AG20443 (cell line): ENCODE measurements around the gene CRYGB.
A peak's percentile ranks its signal among the peaks of the same experiment; 100 is the strongest.

ENCODE experiments used
- DNase-seq: peaks from one replicate; pipeline ENCODE4 v3.0.0; 2012; ENCODE audit warnings: low spot score, mixed read lengths

The CRYGB gene

GRCh38 chr2:208146006-208146405 is at the start of gene CRYGB:
TSS of gene CRYGB (minus strand) at chr2:208146158. CDS start at chr2:208146120, 38 bp downstream.
- DNase-seq, result no peak

GRCh38 chr2:208195531-208195930 is 49.6 kb upstream of the CRYGB start:
- DNase-seq, result no peak

DNA sequence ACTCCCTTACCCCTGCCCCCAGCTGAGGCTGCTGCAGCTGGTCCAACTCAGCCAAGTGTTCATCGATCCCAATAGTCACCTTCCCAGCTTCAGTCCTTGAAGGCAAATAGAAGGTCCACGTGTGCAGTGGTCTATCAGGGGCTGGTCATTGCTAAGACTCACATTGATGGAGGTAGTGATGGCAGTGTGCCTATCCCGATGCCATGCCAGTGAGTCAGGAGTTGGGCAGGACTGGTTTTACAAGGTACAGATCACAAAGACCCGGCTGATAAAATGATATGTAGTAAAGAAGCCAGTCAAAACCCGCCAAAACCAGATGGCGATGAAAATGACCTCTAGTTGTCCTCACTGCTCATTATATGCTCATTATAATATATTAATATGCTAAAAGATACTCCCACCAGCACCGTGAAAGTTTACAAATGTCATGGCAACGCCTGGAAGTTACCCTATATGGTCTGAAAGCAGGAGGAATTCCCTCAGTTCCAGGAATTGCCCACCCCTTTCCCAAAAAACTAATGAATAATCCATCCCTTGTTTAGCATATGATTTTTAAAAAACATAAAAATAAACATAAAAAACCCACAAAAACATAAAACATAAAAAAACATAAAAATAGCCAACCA is 46.8 kb upstream of the CRYGB start:
- DNase-seq, result no peak

- no peak for DNase-seq
Measured at GRCh38 chr2:208189810-208190503, 44.0 kb upstream of the CRYGB start, which contains the start of gene C2orf80. TSS of gene C2orf80 (minus strand) at chr2:208190030. CDS start at chr2:208186986, 3,044 bp downstream.

- no peak for DNase-seq
Measured at GRCh38 chr2:208189069-208189809, 43.3 kb upstream of the CRYGB start.

DNA sequence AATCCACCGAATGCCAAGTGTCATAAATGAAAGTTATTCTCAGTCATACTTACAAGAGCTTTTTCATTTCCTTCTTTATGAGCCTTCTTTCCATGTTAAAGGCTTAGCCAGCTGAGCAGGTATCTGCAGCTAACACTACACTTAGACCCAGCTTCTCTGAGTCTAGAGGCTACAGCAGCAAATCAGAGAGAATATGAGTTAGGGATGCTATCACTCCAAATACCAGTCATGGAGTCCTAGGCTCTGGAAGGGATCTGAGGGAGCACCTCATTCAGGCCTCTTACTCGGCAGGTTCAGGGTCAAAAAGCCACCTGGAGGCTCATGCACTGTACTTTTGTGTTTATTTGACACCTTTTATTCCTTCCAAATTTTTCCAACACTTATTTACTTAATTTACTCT is 40.9 kb upstream of the CRYGB start:
- no peak for DNase-seq

GRCh38 chr2:208186465-208186864 is 40.5 kb upstream of the CRYGB start:
- no peak for DNase-seq

DNA sequence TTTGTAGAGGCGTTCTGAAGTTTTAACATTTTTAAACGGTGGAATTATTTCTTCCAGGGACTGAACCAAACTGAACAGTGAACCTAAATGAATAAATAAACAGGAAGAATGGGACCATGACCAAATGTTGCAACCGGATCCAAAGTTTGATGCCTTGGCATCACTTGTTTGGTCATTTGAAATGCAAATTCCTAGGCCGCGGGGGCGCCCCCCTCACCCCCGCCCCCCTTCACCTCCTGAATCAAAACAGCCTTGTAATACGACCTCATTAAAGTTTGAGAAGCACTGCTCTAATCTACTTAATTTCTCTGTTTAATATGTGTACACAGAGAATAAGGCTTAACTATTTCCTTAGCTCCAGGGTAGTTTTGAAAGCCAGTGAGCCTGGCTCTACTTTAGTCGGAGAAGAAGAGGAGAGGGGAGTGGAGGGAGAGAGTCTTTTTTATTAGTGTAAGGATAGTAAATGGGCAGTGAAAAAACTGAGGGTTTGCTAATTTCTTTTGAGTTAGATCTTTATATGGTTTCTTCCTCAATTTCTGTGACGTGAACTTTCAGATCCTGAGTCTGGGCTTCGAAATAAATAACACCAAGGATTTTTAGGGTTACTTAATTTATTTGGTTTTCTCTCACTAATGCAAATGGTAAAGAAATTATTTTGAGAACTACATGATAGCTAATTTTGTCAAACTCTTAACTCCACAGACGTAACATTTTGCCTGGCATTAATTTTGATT is 38.2 kb upstream of the CRYGB start:
- DNase-seq, result no peak

GRCh38 chr2:208183526-208183925 is 37.6 kb upstream of the CRYGB start:
- DNase-seq, result no peak

- DNase-seq, result no peak
Measured at GRCh38 chr2:208182835-208183234, 36.9 kb upstream of the CRYGB start.

DNA sequence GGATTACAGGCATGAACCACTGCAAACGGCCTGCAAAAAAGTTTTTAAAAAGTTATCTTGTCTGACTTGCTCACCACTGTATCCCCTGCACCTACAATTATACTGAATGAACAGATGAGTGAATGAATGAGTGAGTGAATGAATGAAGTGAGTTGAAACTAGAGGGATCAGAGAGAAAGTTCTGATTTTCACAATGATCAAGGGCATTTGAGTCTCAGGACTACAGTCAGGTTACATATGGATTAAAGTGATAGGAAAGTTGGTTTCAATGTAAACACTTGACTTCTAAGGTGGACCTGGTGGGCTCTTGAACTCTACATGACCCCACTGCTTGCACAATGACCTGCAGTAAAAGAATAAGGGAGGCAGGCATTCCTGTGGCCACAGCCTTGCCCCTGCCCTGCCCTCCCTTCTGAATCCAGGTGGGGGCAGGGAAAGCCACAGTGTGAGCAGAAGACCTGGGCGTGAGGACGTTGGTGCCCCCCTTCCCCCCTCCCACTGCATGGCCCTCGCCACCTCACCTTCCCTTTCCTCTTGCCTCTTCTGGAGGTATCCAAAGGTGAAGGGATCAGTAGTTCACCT is 33.2 kb upstream of the CRYGB start:
- no peak for DNase-seq

DNA sequence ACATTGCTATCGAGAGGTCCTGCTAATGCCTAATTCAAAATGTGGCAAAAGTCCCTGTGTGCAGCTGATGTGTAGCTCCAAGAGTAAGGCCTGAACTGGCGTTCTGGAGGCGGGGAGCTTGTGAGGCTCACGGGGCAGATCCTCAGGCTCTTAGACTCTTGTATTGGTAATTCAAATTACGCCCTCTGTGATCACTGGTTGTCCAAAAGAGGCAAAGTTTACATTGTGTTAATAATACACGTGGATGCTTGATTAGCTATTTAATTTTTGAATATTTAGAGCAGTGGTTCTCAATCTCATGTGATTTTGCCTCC is 29.8 kb upstream of the CRYGB start:
- no peak for DNase-seq

- DNase-seq, result peak; percentile 90
Measured at GRCh38 chr2:208175069-208175839, 29.3 kb upstream of the CRYGB start.

- DNase-seq, result no peak
Measured at GRCh38 chr2:208174144-208174543, 28.2 kb upstream of the CRYGB start.

- no peak for DNase-seq
Measured at GRCh38 chr2:208172125-208172524, 26.2 kb upstream of the CRYGB start.

DNA sequence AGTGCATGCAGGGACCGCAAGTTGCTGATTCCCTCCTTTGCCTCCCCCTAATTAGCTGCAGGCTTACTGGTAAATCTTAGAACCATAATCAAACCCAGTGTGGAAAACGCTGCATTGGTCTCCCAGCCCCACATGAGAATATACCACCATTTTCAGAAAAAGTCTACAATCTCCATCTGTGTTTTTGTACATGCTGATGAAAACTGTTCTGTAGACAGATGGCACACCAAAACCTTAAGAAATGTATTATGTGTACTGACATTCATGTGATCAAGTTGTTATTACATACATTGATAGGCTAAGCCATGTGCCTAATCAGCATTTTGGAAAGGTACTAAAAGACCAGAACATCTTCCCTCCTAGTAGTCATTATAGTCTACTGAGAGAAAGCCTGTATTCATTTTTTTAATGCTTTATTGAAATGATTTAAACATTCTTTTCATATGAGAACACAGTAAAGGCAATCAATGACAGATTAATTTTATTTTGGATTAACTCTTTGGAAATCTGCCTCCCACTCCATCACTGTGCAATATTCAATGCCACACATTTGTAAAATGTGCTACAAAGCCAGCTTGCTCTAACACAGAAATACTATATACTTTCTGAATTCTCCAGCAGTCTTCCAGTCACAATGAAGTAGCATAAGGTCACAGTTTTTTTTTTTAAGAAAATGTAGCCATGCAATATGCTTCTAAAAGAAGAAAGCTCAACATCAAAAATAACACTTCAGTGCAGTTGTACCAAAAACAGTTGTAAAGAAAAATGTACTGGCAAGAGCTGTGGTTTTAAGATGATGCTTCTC is 19.2 kb upstream of the CRYGB start:
- no peak for DNase-seq

- DNase-seq, result no peak
Measured at GRCh38 chr2:208163489-208163888, 17.5 kb upstream of the CRYGB start, which contains the start of gene CRYGA. TSS of gene CRYGA (minus strand) at chr2:208163589. CDS start at chr2:208163556, 33 bp downstream.

DNA sequence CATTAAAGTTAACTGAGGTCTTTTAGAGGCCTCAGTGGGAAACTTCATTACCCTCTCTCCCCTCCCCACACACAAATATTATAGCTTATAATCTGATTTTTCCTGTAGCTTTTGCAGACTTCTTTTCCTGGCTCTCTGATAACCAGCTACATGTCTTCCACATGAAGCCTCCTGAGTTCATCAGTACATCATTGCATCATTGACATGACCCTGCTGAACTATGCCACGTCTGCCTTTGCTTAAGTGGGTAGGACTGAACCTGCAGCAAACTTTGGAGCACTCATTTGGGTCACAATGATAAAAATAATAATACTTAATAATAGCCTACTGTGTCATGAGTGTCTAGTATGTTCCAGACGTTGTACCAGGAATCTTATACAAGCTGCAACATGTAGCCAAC is 10.5 kb upstream of the CRYGB start:
- no peak for DNase-seq

DNA sequence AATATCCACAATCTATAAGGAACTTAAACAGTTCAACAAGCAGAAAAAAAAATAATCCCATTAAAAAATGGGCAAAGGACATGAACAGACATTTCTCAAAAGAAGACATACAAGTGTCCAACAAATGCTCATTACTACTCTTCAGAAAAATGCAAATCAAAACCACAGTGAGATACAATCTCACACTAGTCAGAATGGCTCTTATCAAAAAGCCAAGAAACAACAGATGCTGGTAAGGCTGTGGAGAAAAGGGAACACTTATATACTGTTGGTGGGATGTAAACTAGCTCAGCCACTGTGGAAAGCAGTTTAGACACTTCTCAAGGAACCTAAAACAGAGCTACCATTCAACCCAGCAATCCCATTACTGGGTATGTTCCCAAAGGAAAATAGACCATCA is 7.2 kb upstream of the CRYGB start:
- DNase-seq, result no peak

DNA sequence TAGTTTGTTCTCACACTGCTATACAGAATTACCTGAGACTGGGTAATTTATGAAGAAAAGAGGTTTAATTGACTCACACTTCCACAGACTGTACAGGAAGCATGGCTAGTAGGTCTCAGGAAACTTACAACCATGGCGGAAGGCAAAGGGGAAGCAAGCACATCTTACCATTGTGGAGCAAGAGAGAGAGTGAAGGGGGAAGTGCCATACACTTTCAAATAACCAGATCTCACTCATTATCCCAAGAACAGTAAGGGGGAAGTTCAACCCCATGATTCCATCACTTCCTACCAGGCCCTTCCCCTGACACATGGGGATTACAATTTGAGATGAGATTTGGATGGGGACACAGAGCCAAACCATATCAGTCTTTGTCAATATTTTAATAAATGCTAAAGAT is 5.0 kb upstream of the CRYGB start:
- no peak for DNase-seq
